Upper lobe of right lung (tissue), 1 donor: Measurements from ENCODE around the gene RPL13. TPM values are rescaled to one million over a fixed set of nuclear protein-coding genes. Genes with fewer than 3 reads are reported as not detected.
A peak's percentile ranks its signal among the peaks of the same experiment; 100 is the strongest.
"Not testable (repeated sequence)": the region's sequence is repeated elsewhere in the genome, so short reads cannot be mapped to it uniquely, and the experiment has no call there.

Experiments
- ATAC-seq: fragments of 200-7000 bp; cut with Tn5 transposase; one replicate; pipeline ENCODE4 v1.9.1; 2020; ENCODE audit warnings: mild to moderate bottlenecking, moderate library complexity
- DNase-seq: peaks from one replicate; pipeline ENCODE4 v3.0.0-alpha.2; 2020
- H3K27ac ChIP-seq: fragments of 200-600 bp; one replicate; pipeline ENCODE4 v1.8.0; 2022
- H3K27me3 ChIP-seq: fragments of 200-600 bp; one replicate; pipeline ENCODE4 v1.8.0; 2022; ENCODE audit warnings: mild to moderate bottlenecking
- H3K36me3 ChIP-seq: fragments of 200-600 bp; one replicate; pipeline ENCODE4 v1.8.0; 2022
- H3K4me1 ChIP-seq: fragments of 200-600 bp; one replicate; pipeline ENCODE4 v1.8.0; 2022
- H3K4me3 ChIP-seq: fragments of 200-600 bp; one replicate; pipeline ENCODE4 v1.8.0; 2022; ENCODE audit warnings: mild to moderate bottlenecking
- H3K9me3 ChIP-seq: fragments of 200-600 bp; one replicate; pipeline ENCODE4 v1.8.0; 2022
- CTCF ChIP-seq: fragments of 200-600 bp; IDR thresholded peaks from one replicate; pipeline ENCODE4 v1.8.0; 2022; ENCODE audit warnings: antibody characterized with exemption
- intact Hi-C: fragments of 100-400 bp; cut with DNase I; formaldehyde crosslinking; loops from one replicate; pipeline ENCODE4 v1.11.0; 2022
- total RNA-seq: library from RNA; stranded (reverse); fragmentation: NEBNext Ultra II Directional; extraction: Animal tissue kit (Norgen Biotek cat#: 25700); gene quantifications from one replicate; pipeline ENCODE4 v1.2.1, GENCODE V29; 2021
- donor health status: DM: no; HTN: yes; CAD: no; lungs with severe emphysema.

Gene RPL13
- total RNA-seq, 1 donor from 2014 or later: 1,795 TPM

GRCh38 chr16:89586853-89587252 is 26.4 kb downstream of the RPL13 start:
- H3K27ac ChIP-seq: no peak overlapping the region
- no peak for TF ChIP-seq CTCF
- no peaks in the 10 kb centered on the region for H3K9me3 ChIP-seq
- DNase-seq (no peak), ATAC-seq (peak; percentile 7)
- H3K27me3 ChIP-seq: no peaks in the 10 kb centered on the region
- no peaks in the 10 kb centered on the region for H3K36me3 ChIP-seq
- peaks cover 11% of the 10 kb centered on the region for H3K4me1 ChIP-seq
- intact Hi-C loops: no loop called here
- H3K4me3 ChIP-seq: no peak overlapping the region

- H3K27me3 ChIP-seq, H3K27ac ChIP-seq, DNase-seq, H3K36me3 ChIP-seq, H3K9me3 ChIP-seq, H3K4me1 ChIP-seq, H3K4me3 ChIP-seq, ATAC-seq, intact Hi-C loops: not testable (repeated sequence)
Observed at GRCh38 chr16:89587676-89588075, 27.2 kb downstream of the RPL13 start.

- DNase-seq (no peak), ATAC-seq (no peak)
- Histone ChIP-seq H3K4me3 (no peak overlapping the region), H3K27ac (no peak overlapping the region), H3K9me3 (no peaks in the 10 kb centered on the region), H3K36me3 (no peaks in the 10 kb centered on the region), H3K27me3 (no peaks in the 10 kb centered on the region), H3K4me1 (no peaks in the 10 kb centered on the region)
- intact Hi-C loops: no loop called here
- no peak for TF ChIP-seq CTCF
Observed at GRCh38 chr16:89588413-89589109, 28.1 kb downstream of the RPL13 start.

- no peak overlapping the region for H3K27ac ChIP-seq
- DNase-seq: no peak
- H3K27me3 ChIP-seq: no peaks in the 10 kb centered on the region
- intact Hi-C loops: no loop called here
- no peak overlapping the region for H3K4me3 ChIP-seq
- no peak for TF ChIP-seq CTCF
- no peaks in the 10 kb centered on the region for H3K36me3 ChIP-seq
- no peaks in the 10 kb centered on the region for H3K4me1 ChIP-seq
- no peaks in the 10 kb centered on the region for H3K9me3 ChIP-seq
- ATAC-seq: no peak
Observed at GRCh38 chr16:89589241-89589926, 28.9 kb downstream of the RPL13 start.

GRCh38 chr16:89593841-89594240 is 33.4 kb downstream of the RPL13 start:
- ATAC-seq (no peak), DNase-seq (no peak)
- Histone ChIP-seq H3K9me3 (no peaks in the 10 kb centered on the region), H3K36me3 (no peaks in the 10 kb centered on the region), H3K27me3 (no peaks in the 10 kb centered on the region), H3K4me3 (no peak overlapping the region), H3K27ac (no peak overlapping the region), H3K4me1 (no peaks in the 10 kb centered on the region)
- TF ChIP-seq CTCF: no peak
- intact Hi-C loops: no loop called here

- intact Hi-C loops: no loop called here
- Histone ChIP-seq H3K36me3 (no peaks in the 10 kb centered on the region), H3K27ac (no peak overlapping the region), H3K4me3 (no peak overlapping the region), H3K27me3 (no peaks in the 10 kb centered on the region), H3K4me1 (no peaks in the 10 kb centered on the region), H3K9me3 (no peaks in the 10 kb centered on the region)
- no peak for DNase-seq
- TF ChIP-seq CTCF: no peak
- no peak for ATAC-seq
Observed at GRCh38 chr16:89595330-89596060, 35.0 kb downstream of the RPL13 start.
